Stimulated activated CD4-positive, alpha-beta T cell treated with anti-CD3 and anti-CD28 coated beads, Interleukin-12 subunit alpha, Interleukin-12 subunit beta, amount 100 ng/mL, for 24 hours (primary cell): ENCODE measurements around the gene C3orf20.

Source experiments
- DNase-seq, 2 experiments: peaks; one replicate each; pipeline ENCODE4 v3.0.0-alpha.2; 2020; ENCODE audit warnings: low read depth in 2 of 2

C3orf20 gene

GRCh38 chr3:14811684-14812083, 136.7 kb downstream of the C3orf20 start:
- DNase-seq, result no peak

GRCh38 chr3:14812196-14812790, 137.4 kb downstream of the C3orf20 start:
- no peak for DNase-seq

GRCh38 chr3:14814411-14814871, 139.5 kb downstream of the C3orf20 start:
- no peak for DNase-seq

- DNase-seq, result no peak
These were observed 141.4 kb downstream of the C3orf20 start for GRCh38 chr3:14816359-14816758.

GRCh38 chr3:14818804-14819500, 144.0 kb downstream of the C3orf20 start, which contains the start of gene FGD5:
FGD5 (plus strand) TSS chr3:14818962; CDS start chr3:14819072, 110 bp downstream.
- DNase-seq, result no peak

- no peak for DNase-seq
These were observed 144.7 kb downstream of the C3orf20 start for GRCh38 chr3:14819671-14820070.

GRCh38 chr3:14820156-14820555, 145.2 kb downstream of the C3orf20 start:
- DNase-seq, result no peak

- no peak for DNase-seq
These were observed 146.2 kb downstream of the C3orf20 start for GRCh38 chr3:14821151-14821550.

- DNase-seq, result no peak
These were observed 147.2 kb downstream of the C3orf20 start for GRCh38 chr3:14822134-14822533.
